CD4-positive, alpha-beta T cell treated with Interleukin-6 for 4 hours (primary cell): Measurements from ENCODE around the gene GPR55.

Experiments used
- DNase-seq: peaks from one replicate; pipeline ENCODE4 v3.0.0-alpha.2; 2020; ENCODE audit warnings: mixed read lengths

GPR55 gene

DNA sequence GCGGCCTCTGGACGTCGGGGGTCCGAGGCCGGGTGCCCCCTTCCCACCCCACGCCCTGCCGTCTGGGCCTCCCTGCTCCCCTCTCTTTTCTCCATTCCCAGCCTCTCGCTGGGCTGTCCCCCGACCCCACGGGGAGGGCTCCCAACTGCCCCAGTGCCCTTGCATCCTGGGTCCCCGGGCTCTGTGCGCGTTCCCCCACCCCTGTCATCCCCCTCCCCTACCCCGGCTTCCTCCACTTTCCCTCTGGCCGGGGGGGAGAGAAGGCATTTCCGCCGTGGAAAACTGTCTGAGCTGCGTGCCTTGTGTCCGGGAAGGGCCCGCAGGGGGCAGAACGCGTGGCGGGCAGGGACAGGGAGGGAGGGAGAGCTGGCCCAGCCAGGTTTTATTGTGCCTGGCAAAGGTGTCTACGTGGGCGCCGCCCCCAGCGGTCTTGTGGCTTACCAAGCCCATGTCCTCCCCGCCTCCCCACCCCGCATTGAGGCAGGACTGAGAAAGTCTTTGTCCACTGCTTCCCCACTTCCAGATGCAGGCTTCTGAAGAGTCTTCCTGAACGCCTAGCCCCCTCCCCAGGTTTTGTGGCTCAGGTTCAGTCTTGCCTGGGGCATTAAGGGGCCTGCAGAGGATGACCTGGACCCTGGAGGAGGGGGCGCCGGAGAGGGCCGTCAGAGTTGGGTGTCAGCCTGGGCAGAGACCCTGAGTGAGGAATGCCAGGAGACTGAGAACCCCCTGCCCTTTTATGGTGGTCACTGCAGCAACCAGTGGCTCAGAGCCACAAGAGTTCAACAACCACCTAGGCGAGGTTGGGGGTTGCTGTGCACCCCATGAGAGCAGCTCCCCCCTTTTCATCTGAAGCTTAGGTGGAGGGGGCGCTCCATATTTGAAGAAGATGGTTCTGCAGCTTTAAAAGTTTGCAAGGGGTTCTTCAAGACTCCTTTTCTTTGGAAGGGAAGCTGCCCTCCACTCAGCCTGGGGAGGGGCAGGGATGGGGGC, 59.0 kb downstream of the GPR55 start:
- peak; percentile 41 for DNase-seq

DNA sequence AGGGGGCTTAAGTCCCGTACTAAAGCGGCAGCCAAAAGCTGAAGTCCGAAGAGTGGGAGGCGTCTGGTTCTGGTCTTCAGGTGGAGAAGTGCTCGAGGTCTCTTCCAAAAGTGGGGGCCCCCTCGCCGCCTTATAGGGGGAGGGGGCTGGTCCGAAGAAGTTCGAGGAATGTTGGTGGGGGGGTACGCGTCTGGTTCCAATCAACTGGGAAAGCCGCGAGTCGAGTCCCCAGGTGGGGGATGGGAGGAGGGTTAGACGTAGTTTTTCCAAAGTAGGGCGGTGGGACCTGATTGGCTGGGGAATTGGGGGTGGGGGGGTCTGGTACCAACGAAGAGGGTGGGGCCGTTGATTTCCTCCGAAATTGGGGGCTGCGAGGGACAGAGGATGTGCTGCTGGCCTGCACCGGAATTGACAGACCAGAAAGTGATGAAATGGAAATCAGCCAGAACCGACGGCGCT, 59.7 kb downstream of the GPR55 start:
- peak; percentile 13 for DNase-seq

DNA sequence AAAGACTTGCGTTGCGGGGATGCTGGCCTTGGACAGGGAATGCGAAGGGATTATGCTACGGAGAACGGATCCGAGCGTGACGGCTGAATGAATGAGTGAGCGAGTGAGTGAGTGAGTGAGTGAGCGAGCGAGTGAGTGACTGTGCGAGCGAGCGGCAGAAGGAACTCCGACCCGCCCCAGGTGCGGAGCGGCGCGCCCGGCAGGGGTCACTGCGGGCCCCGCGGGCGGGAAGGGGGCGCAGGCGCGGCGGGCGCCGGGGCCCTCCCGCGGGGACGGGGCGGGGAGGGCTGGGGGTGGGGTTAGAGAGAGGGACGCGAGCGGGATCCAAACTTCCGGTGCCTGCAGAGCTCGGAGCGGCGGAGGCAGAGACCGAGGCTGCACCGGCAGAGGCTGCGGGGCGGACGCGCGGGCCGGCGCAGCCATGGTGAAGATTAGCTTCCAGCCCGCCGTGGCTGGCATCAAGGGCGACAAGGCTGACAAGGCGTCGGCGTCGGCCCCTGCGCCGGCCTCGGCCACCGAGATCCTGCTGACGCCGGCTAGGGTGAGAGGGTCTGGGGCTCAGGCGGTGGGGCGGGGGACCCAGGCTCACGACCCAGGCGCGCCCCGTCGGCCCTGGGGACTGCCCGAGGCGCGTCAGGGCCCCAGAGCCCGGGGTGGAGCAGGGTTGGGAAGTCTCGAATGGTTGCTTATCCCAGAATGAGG, 60.3 kb downstream of the GPR55 start, which contains the start of gene ITM2C:
ITM2C (plus strand) TSS at position 338 of the 702 bp plus-strand sequence; CDS start at position 422, 84 bp downstream.
- DNase-seq: peak; percentile 86

DNA sequence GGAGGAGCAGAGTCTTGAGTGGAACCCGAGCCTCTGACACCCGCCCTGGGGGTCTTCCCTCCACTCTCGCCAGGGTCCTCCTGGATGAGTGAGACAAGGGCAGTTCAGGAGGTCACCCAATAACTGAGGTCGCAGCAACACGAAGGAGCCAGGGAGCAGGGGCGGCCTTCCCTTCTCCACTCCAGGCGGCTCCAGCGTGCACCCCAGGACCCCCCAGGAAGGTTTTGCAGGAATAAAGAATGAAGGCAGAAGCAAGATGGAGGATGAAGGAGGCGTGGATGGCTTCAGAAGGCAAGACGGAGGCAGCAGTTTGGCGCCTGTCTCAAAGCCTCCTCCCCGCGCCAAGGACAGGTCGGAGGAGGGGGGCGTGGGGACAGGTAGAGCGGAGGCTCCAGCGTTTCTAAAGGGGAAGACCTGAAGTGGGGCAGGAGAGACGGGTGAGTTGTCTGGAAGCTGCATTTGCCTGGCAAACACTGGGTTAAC, 60.9 kb downstream of the GPR55 start:
- no peak for DNase-seq

DNA sequence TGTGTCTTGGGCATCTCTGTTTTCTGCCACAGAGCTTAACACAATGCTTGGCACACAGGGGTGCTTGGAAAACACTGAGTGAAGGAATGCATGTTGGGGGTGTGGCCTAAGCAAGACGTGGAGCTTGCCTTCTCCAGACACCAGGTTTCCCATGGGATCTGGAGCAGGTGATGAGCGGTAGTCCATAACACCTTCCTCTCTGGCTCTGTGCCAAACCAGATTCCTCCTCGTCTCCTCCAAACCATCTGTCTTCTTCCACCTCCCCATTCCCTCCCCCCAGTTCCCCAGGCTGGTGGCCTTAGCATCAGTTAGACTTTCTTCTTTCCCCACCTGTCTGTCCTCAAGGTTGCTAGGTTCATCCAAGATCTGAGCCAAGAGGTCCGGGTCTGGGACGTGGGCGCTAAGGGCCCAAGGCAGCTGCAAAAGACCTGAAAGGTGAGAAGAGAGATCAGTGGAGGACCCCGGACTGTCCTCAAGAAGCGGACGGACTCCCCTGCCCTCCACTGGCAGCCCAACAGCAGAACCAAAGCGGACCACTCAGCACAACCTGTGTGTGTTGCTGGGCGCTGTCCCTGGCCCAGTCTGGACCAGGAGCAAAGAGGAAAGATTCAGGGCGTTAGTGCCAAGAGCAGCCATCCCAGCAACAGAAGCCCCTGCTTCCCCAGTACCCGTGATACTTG, 61.5 kb downstream of the GPR55 start:
- DNase-seq: no peak

DNA sequence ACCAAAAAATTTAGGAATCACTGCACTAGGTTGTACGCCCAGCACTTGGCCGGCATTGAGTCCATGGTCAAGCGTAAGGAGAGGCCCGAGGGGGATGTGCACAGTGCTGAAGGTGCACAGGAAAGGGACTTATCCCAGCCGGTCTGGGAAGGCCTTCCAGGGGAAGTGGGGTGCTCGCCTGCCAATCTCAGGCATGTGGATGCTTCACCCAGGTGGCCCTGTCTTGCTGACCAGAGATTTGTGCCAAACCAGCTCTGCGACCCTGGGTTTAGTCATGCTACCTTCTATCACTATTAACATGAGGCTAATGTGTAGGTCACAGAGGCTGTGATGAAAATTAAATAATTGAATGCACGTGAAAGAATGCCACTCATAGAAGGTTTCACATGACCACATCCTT, 62.0 kb downstream of the GPR55 start:
- DNase-seq: no peak

DNA sequence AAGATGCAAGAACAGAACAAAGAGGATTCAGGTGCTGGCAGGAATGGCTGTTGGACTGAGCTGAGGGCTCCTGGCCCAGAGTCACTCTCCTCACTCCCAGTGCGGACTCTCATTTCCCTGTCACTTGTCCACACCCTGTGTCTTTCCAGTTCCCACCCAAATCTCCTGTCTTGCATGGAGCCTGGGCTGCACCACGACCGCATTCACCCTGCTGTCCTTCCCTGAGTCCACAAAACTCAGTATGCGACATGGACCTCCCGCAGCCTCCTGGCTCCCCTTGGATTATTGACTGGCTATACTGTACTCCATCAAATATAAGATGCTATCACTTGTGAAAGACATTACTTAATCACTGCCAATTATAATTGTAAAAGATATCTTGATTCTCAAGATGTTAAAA, 62.8 kb downstream of the GPR55 start:
- DNase-seq: no peak

DNA sequence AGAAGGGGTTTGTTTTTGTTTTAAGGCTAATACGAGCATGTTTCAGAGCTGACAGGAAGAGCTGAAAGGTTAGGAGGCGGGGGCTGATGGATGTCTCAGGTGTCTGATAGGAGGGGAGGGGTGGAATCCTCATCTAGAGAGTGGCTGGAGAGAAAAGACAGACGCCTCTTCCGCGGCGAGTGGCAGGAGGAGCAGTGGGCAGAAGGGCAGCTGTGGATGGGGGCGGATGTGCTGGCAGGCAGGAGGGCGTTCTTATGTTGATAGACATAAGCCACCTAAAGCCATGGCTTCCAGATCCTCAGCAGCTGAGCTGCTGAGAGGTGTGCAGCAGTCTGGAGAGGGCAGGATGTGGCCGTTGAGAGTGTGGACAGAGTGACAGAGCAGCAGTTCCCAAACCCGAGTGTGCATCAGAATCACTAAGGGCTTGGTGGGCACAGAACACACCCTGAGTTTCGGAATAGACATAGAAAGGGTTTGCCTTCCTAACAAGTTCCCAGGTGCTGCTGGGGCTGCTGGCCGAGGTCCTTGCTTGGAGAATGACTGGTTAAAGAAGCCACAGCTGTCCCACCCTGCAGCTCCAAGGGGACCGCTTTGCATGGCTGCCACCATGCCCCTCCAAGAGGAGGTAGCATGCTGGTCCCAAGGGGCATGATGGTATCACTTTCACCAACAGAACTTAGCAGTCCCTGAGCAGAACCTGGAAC, 63.3 kb downstream of the GPR55 start:
- peak; percentile 16 for DNase-seq
